CD4-positive, alpha-beta T cell treated with Interleukin-6 at 100 ng/mL for 8 hours (primary cell): Measurements from ENCODE around the gene AKAP1.
"Not testable (repeated sequence)": the region's sequence is repeated elsewhere in the genome, so short reads cannot be mapped to it uniquely, and the experiment has no call there.

Source experiments
- DNase-seq: peaks from one replicate; pipeline ENCODE4 v3.0.0-alpha.2; 2020; ENCODE audit warnings: mixed read lengths, low spot score

Gene AKAP1

DNA sequence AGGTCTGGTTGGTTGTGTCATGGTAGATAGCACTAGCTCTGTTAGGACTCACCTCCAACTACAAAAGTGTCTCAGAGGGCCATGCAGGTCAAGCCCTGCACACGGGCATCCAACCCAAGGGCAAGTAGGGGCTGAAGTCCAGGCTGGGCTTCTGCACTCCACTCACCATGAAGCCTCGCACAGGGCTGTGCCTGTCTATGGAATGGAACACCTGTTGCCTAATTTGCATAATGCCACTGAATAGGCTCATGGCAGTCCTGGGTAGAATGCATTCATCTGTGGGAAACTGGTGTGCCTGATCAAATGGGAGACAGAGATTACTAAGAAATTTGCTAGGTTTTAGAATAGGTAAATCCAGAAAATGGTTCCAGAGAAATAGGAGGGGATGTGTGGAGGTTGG lies 8.0 kb upstream of the AKAP1 start:
- no peak for DNase-seq

DNA sequence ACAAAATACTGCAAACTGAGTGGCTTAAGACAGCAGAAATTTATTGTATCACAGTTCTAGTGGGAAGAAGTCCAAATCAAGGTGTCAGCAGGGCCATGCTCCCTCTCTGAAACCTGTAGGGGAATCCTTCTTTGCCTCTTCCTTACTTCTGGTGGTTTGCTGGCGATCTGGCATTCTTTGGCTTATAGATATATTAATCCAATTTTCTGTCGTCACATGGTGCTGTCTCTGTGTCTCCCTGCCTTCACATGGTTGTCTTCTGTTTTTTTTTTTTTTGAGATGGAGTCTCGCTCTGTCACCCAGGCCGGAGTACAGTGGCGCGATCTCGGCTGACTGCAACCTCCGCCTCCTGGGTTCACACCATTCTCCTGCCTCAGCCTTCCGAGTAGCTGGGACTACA lies 6.8 kb upstream of the AKAP1 start:
- DNase-seq = no peak

DNA sequence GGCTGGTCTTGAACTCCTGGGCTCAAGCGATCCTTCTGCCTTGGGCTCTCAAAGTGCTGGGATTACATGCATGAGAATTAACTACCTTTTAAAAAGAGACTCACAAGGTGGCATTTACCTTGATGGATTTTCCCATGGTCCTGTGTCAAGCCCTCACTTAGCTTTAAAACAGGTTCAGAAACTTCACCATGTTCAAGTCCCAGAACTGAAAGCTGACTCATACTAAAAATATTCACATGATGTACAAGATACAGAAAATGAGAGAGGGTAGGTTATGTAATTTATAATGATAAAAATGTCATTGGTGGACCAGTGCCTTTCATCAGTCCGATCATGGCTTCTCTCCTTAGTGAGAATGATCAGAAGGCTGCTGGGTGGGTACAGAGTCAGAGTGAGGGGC lies 4.3 kb upstream of the AKAP1 start:
- DNase-seq = no peak

DNA sequence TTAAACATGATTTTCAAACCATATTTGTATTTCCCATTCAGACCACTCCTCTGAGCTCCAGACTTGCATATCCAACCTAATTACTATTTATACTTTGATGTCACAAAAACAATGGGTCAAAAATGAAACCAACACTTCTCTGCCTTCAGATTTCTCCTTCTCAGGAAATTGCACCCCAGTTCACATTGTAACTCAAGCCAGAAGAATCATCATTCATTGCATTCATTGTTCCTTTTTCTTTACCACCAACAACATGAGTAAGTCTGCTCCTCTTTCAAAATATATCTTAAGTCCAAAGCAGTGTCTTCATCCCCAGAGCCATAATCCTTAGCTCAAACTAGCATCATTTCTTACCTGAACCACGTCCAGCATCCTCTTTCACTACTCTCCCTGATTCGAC lies 2.6 kb upstream of the AKAP1 start:
- DNase-seq = no peak

DNA sequence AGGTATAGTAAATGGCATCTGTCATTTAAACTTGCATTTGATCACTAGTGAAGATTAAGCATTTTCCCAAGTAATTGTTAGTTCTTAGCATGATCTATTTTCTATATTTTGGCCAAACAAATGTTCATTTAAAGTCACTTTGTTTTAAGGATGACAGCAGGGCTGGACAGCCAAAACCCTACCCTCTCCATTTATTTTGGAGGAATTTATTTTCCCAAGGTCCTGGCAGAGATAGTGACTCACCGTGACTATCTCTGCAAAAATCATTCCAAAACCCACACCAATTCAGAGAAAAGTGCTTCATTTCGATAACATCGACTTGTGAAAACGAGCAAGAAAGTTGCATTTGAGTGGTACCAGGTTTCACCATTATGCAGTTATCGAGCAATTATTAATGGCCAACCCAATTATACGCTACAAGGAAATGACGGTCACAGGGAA lies 665 bp upstream of the AKAP1 start:
- DNase-seq = no peak

DNA sequence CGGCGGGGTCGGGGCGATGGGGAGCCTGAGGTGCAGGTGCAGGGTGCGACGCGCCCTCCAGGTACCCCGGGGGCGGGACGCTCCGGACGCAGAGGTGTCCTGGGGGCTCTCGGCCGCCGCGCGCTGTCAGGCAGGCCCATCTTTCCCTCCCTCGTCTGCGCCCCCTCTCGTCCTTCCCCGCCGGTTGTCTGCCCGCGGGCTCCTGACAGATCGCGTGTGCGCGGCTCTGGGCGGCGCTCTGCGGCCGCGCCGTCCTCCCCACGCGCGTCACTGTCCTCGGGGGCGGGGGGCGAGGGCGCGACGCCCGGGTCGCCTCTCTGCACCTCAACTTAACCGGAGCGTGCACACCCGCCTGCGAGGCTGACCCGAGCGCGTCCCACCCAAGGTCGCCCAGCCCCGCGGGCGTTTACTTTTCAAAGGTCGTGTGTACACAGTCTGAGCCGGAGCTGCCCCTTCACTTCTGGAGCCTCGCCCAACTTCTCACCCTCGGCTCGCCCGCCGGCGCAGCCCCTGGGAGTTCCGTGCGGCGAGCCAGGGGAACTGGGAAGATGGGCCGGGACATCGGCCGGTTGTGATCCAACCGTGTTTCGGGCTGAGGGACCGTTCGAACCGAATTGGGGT lies 512 bp downstream of the AKAP1 start:
- peak; percentile 46 for DNase-seq

DNA sequence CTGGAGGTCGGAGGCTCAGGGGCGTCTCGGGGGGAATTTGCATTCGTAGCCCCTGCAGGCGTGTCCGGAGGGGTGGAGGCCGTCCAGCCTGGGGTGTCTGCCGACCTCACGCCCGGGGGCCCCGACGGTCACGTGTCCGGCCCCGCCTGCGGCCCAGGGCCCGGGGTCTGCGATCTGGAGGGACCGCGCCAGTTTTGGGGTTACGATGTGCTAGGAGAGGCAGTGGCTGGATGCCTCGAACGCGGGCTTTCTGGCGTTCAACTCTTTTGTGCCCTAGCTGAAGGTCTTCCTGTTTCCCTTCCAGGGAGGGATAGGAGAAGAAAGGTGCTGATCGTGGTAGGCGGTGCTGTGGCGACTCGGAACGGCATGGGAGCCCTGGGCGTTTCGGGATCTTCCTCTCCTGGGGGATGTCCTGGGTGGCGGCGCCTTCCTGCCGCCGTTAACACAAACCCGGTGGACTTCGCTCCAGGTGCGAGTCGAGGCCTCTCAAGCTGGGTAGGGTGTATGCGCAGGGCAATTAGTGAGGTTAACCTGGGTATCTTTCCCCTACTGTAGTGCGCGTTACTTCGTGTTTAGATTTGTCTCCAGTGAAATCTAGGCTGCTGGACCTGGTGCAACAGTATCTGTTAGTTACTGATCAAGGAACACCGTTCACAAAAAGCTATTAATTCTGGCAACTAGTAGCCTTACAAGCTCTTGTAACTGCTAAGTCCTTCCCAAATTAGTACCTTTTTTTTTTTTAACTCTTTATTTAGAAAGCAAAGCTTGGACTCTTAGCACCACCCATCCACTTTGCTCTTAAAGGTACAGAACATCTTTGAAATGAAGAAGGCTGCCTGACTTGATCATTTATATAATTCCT lies 1.3 kb downstream of the AKAP1 start:
- DNase-seq = peak; percentile 10

DNA sequence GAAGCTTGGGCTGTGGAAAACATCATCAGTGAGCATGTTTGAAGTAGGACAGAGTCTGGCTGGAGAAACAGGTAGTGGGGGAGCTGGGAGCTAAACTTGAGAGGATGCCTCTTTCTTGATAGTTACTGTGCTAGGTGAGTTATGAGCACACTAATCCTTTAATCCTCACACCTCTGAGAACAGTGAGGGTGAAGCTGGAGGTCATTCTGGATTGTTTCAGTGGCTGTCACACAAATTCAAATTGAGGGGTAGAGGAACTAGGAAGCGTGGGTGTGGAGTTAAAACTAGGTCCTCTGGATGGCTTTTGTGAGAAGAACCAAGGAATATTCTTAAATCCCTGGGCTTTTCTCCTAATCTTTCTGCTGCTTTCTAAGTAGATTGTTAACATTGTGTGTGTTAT lies 3.3 kb downstream of the AKAP1 start:
- no peak for DNase-seq

DNA sequence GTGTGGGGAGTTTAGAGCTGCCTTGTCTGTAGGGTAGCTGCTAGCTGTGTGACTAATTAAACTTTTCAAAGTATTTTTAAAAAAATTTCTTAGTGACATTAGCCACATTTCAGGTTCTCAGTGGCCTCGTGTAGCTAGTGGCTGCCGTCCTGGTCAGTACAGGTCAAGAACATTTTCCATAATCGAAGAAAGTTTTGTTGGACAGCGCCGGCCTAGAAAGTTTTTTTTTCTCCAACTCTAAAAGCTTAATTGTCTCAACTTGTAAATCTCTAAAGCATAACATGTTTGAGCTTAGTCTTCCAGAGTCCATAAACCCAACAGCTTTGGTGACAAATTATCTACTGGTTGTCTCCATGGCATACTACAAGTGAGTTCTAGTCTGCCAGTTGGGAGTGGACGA lies 4.3 kb downstream of the AKAP1 start:
- DNase-seq = no peak

DNA sequence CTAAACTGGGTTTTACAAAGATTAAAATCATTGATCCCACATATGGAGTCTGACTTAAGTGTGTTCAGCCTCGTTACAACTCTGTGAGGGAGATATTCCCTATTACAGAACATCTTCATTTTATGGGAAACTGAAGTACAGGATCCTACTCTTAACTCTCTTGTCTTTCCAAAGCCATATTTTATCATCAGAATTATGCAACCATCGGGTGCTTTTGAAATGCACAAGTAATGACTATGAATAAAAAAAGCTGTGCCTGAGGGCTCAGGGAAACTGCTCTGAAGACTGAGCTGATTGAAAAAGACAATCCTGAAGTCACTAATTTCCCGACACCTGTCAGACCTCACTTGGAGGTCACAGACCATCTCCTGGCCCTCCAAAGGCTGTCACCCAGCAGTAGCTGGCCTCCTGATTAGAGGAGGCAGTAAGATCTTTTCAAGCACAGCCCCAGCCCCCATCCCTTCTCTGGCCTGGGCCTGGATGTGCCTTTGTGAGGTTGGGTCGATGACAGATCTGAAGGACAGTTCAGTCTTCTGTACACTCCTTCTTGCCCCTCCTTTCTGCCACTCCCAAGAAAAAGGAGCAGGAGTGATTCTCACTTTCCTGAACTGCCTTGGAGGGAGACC lies 5.6 kb downstream of the AKAP1 start:
- DNase-seq = no peak

DNA sequence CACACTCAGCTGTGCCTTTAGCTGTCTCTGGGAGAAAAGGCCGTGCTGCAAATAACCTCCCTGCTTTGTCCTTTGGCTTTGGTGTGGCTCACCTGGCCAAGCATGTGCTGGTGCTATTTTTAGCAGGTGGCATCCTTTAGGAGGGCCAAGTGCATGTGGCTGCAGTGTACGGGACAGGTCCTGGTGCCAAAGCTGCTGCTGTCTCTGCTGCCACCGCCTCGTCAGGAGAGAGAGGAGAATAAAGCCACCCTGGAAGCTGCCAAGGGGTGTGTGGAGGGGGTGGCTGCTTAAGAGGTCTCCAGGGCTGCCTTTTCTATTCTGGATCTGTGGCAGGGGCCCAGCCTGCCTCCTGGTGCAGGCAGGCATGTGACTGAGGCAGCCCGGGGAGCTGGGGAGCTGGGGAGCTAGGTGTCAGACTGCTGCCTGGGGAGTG lies 6.2 kb downstream of the AKAP1 start:
- DNase-seq = no peak

DNA sequence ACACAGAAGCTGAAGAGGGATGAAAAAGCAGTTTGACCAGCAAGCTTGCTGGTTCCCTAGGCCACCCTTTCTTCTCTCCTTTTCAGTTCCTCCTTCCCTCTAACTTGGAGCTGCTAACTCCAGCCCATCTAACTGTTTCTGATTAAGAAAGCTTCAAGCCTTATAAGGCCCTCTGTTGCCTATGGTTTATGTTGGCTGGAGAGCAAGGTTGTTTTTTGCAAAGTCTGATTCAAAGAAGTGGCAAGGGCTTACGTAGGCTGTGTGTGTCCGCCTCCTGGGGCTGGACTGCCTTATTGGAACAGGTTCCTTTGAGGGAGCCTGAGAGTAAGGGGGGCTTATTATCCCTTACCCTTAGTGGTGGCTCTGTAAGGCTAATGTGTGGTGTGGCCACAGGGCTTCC lies 7.1 kb downstream of the AKAP1 start:
- DNase-seq = no peak

DNA sequence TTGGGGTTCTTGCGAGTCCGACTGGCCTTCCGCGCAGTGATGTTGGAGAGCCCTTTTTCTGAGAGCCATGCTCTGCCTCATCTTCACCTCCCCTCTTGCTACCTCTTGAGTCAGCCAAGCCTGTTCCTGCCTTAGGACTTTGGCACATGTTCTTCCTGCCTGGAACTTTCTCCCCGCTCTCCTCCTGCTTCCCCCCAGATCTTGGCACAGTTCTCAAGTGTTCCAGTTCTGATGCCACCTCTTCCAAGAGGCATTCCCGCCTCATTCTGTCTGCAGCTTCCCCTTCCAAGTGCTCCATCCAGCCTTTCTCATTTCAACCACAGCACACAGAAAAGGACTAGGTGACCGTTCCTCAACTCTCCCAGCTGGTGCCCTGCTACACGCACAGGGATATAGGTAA lies 7.7 kb downstream of the AKAP1 start:
- no peak for DNase-seq

DNA sequence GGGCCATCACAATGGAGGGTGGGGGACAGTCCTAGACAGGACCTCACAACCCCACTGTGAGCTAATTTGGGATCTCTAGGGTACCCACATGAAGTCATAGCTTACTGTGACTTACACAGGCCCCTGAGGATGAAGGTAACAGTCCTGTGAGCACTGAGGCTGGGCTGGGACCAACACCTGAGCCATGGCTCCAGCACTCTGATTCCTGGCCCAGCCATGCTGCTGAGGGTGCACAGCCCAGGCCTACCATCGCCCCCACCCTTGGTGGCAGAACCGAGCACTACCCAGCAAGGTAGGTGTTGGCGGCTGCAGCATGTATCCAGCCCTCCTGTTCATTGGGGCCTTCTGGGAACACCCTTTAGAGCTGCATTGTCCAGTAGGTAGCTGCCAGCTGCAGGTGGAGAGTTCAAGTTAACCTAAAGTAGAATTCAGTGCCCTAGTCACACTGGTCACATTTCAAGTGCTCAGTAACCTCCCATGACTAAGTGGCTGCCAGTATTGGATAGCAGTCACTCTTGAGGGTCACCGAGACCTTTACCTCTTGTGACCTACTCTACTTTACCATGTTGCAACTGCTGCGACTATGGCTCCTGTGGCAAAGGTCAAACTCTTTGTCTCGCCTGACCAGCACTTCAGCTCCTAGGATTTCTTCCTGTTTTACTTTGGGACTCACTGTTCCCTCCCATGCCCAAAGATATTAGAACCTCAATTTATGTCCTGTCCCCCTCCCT lies 11.6 kb downstream of the AKAP1 start:
- no peak for DNase-seq

DNA sequence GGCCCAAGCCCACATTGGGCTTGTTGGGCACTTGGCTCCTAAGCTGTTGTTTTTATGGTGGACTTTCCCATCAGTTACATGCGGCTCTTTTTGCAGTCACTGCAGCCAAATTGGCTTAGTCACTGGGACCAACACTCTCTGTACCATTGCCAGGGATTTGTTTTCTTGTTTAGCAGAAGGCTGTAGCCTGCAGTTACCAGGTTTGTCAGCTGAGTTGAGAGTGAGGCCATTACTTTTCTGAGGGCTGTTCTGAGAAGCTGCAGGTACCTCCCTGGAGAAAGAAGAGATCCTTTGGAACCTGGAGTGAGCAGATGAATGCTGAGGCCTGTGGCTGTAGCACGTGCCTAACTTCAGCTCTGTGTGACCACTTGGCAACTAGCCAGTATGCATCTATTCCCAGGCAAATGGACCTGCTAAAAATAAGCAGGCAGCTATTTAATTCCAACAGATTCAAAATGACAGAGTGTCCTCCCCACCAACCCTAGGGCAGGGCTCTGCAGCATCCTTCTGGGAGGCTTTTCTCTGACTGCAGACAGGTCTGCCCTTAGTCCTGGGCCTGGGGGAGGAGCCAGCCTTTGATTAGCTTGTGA lies 12.9 kb downstream of the AKAP1 start:
- DNase-seq = no peak

DNA sequence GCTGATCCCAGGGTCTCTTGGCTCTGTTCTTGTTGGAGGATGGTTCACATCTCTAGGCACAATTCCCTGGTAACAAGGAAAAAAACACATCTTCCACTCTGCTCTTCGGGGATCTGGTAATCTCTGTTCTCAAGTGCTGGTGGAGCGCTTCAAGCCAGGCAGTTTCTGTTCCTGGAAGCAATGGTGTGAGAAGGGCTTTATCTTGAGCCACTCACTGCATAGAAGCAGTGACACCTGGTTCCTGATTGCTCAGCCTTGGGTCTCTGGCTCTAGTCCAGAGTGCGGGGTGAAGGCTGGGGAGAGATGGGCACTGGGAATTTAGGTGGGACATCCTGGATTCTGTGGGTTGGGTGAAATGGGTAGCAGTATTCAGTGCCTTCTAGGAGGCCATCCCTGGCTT lies 14.1 kb downstream of the AKAP1 start:
- DNase-seq = no peak

DNA sequence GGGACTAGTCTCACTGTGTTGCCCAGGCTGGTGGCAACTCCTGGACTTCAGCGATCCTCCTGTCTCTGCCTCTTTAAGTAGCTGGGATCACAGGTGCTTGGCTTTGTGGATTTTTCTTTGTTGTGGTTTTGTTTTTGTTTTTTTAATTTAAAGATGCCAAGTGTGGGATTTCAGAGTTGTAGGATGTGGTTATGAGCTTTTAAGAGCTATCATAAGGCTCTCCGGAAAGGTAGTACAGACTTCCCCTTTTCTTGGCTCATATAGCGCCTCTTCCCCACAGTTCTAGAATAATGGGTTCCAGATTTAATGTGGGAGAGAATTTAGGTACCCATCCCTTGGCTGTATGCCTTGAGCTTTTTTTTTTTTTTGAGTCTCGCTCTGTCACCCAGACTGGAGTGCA lies 17.1 kb downstream of the AKAP1 start:
- DNase-seq = no peak

DNA sequence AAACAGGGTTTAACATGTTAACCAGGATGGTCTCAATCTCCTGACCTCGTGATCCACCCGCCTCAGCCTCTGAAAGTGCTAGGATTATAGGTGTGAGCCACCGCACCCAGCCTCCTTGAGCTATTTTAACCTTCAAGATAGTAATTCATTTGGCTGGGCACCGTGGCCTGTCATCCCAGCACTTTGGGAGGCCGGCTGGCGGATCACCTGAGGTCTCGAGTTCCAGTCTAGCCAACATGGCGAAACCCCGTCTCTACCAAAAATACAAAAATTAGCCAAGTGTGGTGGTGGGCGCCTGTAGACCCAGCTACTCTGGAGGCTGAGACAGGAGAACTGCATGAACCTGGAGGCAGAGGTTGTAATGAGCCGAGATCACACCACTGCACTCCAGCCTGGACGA lies 17.6 kb downstream of the AKAP1 start:
- not testable (repeated sequence) for DNase-seq

DNA sequence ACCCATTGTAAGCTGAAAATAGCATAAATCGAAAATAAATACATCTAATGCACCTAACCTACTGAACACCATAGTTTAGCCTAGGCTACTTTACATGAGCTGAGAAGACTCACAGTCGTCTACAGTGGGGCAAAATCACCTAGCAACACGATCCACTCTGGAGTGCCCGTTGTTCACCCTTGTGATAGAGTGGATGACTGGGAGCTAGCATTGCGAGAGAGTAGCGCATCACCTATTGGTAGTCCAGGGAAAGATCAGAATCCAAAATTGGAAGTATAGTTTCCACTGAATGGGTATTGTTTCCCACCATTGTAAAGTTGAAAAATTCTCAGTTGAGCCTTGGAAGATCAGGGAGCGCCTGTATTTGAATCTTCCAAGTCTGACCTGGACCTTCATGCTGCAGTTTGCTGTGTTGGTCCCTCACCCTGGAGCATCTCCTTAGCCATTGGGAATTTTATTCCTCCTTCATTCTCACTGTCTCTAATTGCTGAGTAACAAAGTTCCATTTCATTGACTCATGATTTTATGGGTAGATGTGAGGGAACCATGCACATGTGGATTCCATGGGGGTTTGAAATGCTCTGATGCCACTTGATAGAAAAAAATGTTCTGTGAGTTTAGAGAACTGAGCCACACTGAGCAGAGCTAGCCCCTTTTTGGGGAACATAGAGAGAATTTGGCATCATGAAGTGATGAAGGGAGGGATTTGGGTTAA lies 19.6 kb downstream of the AKAP1 start:
- no peak for DNase-seq

DNA sequence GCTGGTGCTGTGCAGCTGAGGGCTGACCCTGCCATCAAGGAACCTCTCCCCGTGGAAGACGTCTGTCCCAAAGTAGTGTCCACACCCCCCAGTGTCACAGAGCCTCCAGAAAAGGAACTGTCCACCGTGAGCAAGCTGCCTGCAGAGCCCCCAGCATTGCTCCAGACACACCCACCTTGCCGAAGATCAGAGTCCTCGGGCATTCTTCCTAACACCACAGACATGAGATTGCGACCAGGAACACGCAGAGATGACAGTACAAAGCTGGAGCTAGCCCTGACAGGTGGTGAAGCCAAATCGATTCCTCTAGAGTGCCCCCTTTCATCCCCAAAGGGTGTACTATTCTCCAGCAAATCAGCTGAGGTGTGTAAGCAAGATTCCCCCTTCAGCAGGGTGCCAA lies 20.5 kb downstream of the AKAP1 start:
- DNase-seq = no peak

DNA sequence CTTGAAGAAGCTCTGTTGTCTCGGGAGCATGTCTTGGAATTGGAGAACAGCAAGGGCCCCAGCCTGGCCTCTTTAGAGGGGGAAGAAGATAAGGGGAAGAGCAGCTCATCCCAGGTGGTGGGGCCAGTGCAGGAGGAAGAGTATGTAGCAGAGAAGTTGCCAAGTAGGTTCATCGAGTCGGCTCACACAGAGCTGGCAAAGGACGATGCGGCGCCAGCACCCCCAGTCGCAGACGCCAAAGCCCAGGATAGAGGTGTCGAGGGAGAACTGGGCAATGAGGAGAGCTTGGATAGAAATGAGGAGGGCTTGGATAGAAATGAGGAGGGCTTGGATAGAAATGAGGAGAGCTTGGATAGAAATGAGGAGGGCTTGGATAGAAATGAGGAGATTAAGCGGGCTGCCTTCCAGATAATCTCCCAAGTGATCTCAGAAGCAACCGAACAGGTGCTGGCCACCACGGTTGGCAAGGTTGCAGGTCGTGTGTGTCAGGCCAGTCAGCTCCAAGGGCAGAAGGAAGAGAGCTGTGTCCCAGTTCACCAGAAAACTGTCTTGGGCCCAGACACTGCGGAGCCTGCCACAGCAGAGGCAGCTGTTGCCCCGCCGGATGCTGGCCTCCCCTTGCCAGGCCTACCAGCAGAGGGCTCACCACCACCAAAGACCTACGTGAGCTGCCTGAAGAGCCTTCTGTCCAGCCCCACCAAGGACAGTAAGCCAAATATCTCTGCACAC lies 21.2 kb downstream of the AKAP1 start:
- DNase-seq = no peak
